OCI-LY7 (cell line): ENCODE data around the gene PRKG1.

Experiments
- CTCF ChIP-seq: fragments of 200-600 bp; sonication (generic); conservative IDR thresholded peaks from 2 replicates; pipeline ENCODE4 v1.5.1; 2014; ENCODE audit warnings: mild to moderate bottlenecking, antibody characterized with exemption, low read length, moderate library complexity, mixed read lengths
- EZH2phosphoT487 ChIP-seq: fragments of 200-600 bp; sonication (generic); IDR thresholded peaks from 2 replicates; pipeline ENCODE4 v1.6.1; 2018; ENCODE audit warnings: low read depth, borderline replicate concordance, mild to moderate bottlenecking, mixed run types, antibody characterized with exemption, low read length, moderate library complexity, mixed read lengths

GRCh38 chr10:51224671-51225161 is 150.4 kb downstream of the PRKG1 start:
- TF ChIP-seq CTCF (no peak), EZH2phosphoT487 (no peak)
